RPMI7951 (cell line): ENCODE measurements around the gene ADARB2. TPM values are rescaled to one million over a fixed set of nuclear protein-coding genes. Genes with fewer than 3 reads are reported as not detected.
"Not testable (repeated sequence)": the region's sequence is repeated elsewhere in the genome, so short reads cannot be mapped to it uniquely, and the experiment has no call there.

Experiments used
- DNase-seq: peaks from one replicate; pipeline ENCODE4 v3.0.0-alpha.2; 2012; ENCODE audit warnings: low read depth
- total RNA-seq: library from RNA; depleted of rRNA; stranded (reverse); fragments of >200 nt; shearing (Covaris generic); gene quantifications from 2 replicates; pipeline ENCODE4 v1.2.3, GENCODE V29; 2014

ADARB2 gene
- total RNA-seq, 1 experiment from 2014 or later = not detected

GRCh38 chr10:1432161-1432560, 305.2 kb downstream of the ADARB2 start:
- DNase-seq = no peak

- no peak for DNase-seq
Observed at GRCh38 chr10:1431229-1431628, 306.1 kb downstream of the ADARB2 start.

DNA sequence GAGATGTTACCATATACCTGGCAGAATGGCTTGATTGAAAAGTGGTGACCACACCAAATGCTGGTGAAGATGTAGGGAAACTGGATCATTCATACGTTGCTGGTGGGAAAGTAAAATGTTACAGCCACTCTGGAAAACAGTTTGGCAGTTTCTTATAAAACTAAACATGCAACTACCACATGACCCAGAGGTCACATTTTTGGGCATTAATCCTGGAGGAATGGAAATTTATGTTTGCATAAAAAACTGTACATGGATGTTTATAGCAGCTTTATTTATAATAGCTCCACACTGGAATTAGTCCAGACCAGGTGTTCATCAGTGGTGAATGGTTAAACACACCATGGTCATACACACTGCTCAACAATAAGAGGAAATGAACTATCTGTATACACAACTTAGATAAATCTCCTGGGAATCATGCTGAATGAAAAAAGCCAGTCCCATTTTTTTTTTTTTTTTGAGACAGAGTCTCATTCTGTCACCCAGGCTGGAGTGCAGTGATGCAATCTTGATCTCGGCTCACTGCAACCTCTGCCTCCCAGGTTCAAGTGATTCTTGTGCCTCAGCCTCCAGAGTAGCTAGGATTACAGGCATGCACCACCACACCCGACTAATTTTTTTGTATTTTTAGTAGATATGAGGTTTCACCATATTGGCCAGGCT, 309.7 kb downstream of the ADARB2 start:
- DNase-seq = not testable (repeated sequence)

DNA sequence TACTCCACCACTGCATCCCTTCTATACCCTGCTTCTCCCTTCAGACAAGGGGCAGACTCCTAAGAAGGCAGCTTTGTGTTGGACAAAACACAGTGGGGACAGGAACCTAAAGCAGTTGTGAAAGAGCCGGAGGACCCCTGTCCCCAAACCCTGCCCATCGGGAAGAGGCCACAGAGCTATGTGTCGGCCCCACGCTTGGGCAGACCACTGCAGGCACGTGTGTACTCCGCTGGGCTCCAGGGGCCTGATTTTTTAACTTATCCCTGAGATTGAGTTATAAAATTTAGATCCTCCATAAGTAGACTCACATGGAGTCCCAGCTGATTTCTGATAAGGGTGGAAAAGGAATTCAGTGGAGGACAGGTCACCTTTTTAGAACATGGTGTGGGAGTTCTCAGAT, 310.5 kb downstream of the ADARB2 start:
- DNase-seq = no peak

DNA sequence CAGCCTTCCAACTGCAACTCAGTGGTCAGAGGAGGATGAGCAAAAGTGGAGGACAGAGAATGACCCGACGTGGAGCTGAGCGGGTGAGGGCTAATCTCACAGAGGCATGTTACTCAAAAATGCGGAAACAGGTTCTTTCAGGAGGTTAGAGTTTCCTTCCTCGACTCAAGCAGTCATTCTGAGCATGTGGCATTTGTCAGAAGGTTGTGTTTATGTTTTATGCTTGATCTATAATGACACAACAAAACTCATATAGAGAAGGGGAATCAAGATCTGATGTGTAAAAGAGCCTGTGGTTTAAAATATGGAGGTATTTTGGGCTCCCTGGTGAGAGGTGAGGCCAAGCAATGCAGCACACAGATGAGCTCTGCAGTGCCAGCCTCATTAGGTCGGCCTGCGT, 311.4 kb downstream of the ADARB2 start:
- no peak for DNase-seq

GRCh38 chr10:1424648-1425047, 312.7 kb downstream of the ADARB2 start:
- DNase-seq = no peak

DNA sequence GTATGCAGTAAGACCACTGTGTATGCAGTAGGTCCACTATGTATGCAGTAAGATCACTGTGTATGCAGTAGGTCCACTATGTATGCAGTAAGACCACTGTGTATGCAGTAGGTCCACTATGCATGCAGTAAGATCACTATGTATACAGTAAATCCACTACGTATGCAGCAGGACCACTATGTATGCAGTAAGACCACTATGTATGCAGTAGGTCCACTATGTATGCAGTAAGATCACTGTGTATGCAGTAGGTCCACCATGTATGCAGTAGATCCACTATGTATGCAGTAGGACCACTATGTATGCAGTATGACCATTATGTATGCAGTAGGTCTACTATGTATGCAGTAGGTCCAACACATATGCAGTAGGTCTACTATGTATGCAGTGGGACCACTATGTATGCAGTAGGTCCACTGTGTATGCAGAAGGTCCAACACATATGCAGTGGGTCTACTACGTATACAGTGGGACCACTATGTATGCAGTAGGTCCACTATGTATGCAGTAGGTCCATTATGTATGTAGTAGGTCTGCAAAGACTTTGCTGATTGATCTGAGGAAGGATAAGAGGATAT, 313.6 kb downstream of the ADARB2 start:
- DNase-seq = no peak

- no peak for DNase-seq
Observed at GRCh38 chr10:1422275-1422674, 315.1 kb downstream of the ADARB2 start.

- peak; percentile 11 for DNase-seq
Observed at GRCh38 chr10:1420661-1421362, 316.5 kb downstream of the ADARB2 start.

- DNase-seq = no peak
Observed at GRCh38 chr10:1419796-1420610, 317.3 kb downstream of the ADARB2 start.

- DNase-seq = no peak
Observed at GRCh38 chr10:1418031-1418550, 319.2 kb downstream of the ADARB2 start.

DNA sequence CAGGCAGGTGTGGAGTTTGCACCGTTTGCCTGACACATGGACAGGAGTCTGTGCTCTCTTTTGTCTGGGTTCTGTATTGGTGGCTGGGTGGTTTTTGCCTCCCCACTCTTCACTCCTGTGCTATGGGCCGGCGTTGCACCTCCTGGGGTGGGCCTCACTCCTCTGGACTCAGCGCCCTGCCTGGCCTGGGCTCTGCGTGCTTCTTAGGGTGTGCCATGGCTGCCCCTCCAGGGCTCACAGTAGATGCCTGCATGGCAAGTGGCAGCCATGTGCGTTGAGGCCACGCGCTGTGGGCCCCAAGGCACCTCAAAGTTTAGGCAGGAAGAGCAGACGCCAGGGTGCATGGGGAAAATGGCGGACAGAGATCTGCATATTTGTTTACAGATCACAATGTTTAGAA, 319.8 kb downstream of the ADARB2 start:
- no peak for DNase-seq

DNA sequence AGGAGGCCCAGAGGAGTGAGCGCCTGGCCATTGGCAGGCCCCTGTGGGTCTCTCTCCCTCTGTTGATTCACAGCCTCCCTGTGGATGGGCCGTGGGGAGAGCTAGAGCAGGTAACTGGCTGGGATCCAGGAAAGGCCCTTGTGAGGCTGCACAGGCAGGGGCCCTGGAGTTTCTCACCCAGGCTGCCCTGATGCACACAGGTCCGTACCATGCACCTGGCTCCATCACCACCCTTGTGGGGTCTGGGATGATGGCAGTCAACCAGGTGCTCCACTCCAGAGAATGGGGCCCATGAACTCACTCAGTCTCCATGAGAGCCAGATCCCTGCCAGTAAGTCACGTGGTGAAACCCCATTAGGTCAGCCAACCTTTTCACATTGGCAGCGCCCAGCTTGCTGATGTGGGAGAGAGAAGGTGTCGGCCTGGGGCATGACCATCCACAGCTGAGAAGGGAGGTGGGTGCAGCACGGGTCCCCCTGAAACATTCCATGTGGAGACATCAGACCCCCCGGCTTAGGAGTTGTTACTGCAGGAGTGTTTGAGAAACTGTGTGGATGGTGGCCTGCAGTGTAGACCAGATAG, 320.8 kb downstream of the ADARB2 start:
- DNase-seq = no peak

DNA sequence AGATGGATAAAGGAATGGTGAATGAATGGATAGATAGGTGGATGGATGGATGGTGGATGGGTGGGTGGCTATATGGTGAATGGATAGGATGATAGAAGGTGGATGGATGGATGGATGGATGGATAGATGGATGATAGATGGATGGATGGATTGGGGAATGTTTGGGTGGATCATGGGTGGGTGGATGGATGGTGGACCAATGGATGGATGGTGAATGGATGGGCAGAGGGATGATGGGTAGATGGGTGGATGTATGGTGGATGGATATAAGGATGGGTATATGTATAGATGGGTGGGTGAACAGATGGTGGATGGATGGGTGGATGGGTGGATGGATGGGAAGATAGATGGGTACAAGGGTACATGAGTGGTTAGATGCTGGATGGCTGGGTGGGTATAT, 322.4 kb downstream of the ADARB2 start:
- DNase-seq = no peak

DNA sequence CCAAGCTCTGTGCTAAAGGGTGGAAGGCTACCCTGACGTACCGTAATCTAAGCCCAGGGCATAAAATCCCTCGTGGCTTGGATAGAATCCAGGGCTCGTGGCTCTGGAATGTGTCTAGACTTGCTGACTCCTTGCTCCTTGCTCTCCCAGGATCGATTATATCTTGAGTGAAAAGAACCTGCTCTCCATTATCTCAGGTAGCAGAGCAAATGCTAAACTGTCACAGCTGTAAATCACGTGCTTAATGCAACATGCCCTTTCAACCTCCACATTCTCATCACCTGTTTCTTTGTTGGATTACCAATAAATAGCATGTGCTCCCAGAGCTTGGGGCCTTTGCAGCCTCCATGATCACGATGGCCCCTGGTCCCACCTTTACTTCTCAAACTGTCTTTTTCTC, 323.0 kb downstream of the ADARB2 start:
- DNase-seq = not testable (repeated sequence)

GRCh38 chr10:1413823-1414222, 323.5 kb downstream of the ADARB2 start:
- DNase-seq = no peak

DNA sequence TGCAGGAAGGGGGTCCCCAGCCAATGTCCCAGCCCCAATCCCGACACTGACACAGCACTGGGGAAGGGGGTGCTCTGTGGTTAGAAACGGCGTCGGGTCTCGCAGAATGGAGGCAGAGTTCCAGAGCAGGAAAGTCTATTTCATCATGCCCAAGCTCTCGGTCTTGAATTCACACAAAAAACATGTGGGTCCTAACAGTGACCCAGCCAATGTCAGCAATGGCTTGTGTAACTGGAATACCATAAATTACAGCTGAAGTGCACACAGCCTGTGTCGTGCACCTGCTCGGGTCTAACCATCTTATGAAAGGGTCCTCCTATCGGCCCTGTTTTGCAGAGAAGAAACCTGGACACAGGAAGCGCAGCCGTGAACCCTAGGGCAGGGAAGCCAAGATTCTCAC, 324.1 kb downstream of the ADARB2 start:
- DNase-seq = no peak

DNA sequence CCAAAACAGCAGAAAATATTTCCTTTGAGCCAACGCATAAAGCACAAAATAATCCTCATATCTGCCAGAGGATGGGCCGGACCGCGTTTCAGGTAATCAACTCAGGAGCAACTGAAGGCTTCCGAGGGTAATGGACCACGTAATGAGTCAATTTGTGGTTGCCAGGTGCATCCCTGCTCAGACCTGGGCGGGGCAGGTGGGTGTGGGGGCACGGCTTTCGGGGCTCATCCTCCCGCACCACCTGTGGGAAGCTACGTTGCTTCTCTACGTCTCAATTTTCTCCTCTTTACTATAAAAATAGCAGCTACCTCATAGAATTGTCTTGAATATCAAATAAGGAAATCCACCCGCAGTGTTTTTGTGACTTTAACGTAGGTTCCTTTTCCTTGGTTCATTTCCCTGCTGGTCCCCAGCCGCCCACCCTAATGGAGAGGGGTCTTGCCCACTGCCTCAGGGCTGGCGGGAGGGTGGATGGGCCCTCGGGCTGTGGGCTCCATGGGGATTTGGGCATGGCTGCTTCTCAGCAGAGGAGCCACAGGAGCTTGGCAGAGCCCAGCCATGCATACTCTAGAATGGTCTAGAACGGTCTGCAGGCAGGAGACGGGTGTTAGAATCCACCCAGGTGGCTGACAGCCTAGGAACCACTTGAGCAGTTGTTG, 324.7 kb downstream of the ADARB2 start:
- no peak for DNase-seq

DNA sequence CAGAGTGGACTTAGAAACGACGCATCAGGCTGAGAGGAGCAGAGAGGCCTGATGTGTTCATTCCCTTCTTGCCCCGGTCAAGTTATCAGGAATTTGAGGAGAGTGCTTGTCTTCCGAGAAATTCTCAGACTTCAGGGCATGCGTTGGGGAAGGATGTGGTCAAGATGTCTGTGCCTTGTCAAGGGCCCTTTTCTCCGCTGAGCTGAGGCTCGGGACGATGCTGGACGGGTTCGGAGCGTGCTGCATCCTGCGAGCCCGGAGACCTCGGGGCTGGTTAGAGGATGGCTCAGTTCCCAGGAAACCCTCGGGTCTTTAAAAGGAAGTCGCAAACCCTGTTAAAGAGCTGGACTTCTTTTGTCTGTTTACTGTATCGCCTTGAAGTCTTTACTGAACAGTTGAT, 325.4 kb downstream of the ADARB2 start:
- no peak for DNase-seq

DNA sequence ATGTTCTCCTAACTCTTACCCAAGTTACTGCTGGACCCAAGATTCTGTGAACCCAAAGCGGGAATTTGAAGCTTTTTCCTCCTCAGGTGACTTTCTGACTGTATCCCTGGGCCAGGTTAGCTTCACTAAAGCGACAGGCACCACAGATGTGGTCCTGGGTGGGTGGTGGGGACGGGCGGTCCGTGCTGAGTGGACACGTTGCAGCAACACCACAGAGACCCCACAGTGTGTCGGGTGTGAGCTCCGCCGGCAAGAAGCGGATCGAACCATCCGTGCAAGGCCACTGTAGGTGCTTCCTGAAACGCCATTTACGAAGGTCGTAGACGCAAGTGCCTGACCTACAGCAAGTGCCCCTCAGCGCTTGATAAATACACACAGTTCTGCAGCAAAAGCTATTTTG, 325.9 kb downstream of the ADARB2 start:
- DNase-seq = no peak
